Neural cell (in vitro differentiated cells): Measurements from ENCODE around the gene PRKG1. TPM values are rescaled to one million over a fixed set of nuclear protein-coding genes. Genes with fewer than 3 reads are reported as not detected.

Experiments
- H2AFZ ChIP-seq: fragments of 200-600, 300-800 bp; sonication (generic), shearing (Covaris generic); 2 replicates; pipeline ENCODE4 v1.6.0; 2014; ENCODE audit warnings: low read depth, mild to moderate bottlenecking, antibody characterized with exemption, low read length, moderate library complexity
- H3F3A ChIP-seq: fragments of 200-600 bp; shearing (Covaris generic); 2 replicates; pipeline ENCODE4 v1.6.1; 2016; ENCODE audit warnings: mild to moderate bottlenecking, moderate library complexity, mixed read lengths, antibody characterized with exemption, low read length; ENCODE audit not compliant: insufficient read depth, poor library complexity, severe bottlenecking
- H3K27ac ChIP-seq: fragments of 200-600, 300-800 bp; sonication (generic), shearing (Covaris generic); 2 replicates; pipeline ENCODE4 v1.5.1; 2014; ENCODE audit warnings: mild to moderate bottlenecking, low read length, moderate library complexity
- H3K27me3 ChIP-seq: fragments of 300-800, 200-600 bp; sonication (generic), shearing (Covaris generic); 2 replicates; pipeline ENCODE4 v1.6.0; 2014; ENCODE audit warnings: mild to moderate bottlenecking, low read depth, low read length, moderate library complexity; ENCODE audit not compliant: insufficient read depth
- H3K36me3 ChIP-seq: fragments of 300-800, 200-600 bp; sonication (generic), shearing (Covaris generic); 2 replicates; pipeline ENCODE4 v1.5.1; 2014; ENCODE audit warnings: mild to moderate bottlenecking, antibody characterized with exemption, low read length, moderate library complexity; ENCODE audit not compliant: insufficient read depth
- H3K4me2 ChIP-seq: fragments of 300-800, 200-600 bp; sonication (generic), shearing (Covaris generic); 2 replicates; pipeline ENCODE4 v1.6.0; 2014; ENCODE audit warnings: mild to moderate bottlenecking, low read length
- H3K4me3 ChIP-seq: fragments of 300-800, 200-600 bp; sonication (generic), shearing (Covaris generic); 2 replicates; pipeline ENCODE4 v1.5.1; 2014; ENCODE audit warnings: mild to moderate bottlenecking, low read length, moderate library complexity
- H3K79me2 ChIP-seq: fragments of 200-600 bp; shearing (Covaris generic); replicated peaks from 2 replicates; pipeline ENCODE4 v1.6.0; 2014; ENCODE audit warnings: mild to moderate bottlenecking, low read length, moderate library complexity; ENCODE audit not compliant: insufficient read depth
- H3K9ac ChIP-seq: fragments of 300-800, 200-600 bp; sonication (generic), shearing (Covaris generic); 2 replicates; pipeline ENCODE4 v1.6.1; 2016; ENCODE audit warnings: mild to moderate bottlenecking, low read length, mixed read lengths
- H3K9me2 ChIP-seq: fragments of 200-600 bp; shearing (Covaris generic); 2 replicates; pipeline ENCODE4 v1.6.1; 2016; ENCODE audit warnings: mild to moderate bottlenecking, low read length, mixed read lengths; ENCODE audit not compliant: insufficient read depth
- H3K9me3 ChIP-seq: fragments of 200-600, 300-800 bp; sonication (generic), shearing (Covaris generic); 2 replicates; pipeline ENCODE4 v1.6.1; 2016; ENCODE audit warnings: mild to moderate bottlenecking, mixed run types, low read length, moderate library complexity, mixed read lengths
- H4K20me1 ChIP-seq: fragments of 200-600 bp; shearing (Covaris generic); 2 replicates; pipeline ENCODE4 v1.6.1; 2016; ENCODE audit warnings: mild to moderate bottlenecking, mixed run types; ENCODE audit not compliant: insufficient read depth
- EP300 ChIP-seq: fragments of 450-650 bp; conservative IDR thresholded peaks from 2 replicates; pipeline ENCODE4 v1.6.1; 2014; ENCODE audit warnings: antibody characterized with exemption, mild to moderate bottlenecking, moderate library complexity; ENCODE audit not compliant: poor library complexity, severe bottlenecking
- EZH2 ChIP-seq: fragments of 200-600, 300-800 bp; shearing (Covaris generic), sonication (generic); IDR thresholded peaks from 2 replicates; pipeline ENCODE4 v1.6.1; 2014; ENCODE audit warnings: antibody characterized with exemption, low read length, borderline replicate concordance, mild to moderate bottlenecking; ENCODE audit not compliant: insufficient read depth, poor library complexity, severe bottlenecking
- MXI1 ChIP-seq: fragments of 450-650 bp; conservative IDR thresholded peaks from 2 replicates; pipeline ENCODE4 v1.6.1; 2014; ENCODE audit warnings: antibody characterized with exemption, mild to moderate bottlenecking; ENCODE audit not compliant: poor library complexity, severe bottlenecking
- POLR2AphosphoS5 ChIP-seq: IDR thresholded peaks from 2 replicates; pipeline ENCODE4 v1.6.1; 2012
- RAD21 ChIP-seq: fragments of 450-650 bp; conservative IDR thresholded peaks from 2 replicates; pipeline ENCODE4 v1.6.1; 2014; ENCODE audit warnings: antibody characterized with exemption, mild to moderate bottlenecking, moderate library complexity
- SMC3 ChIP-seq: fragments of 450-650 bp; conservative IDR thresholded peaks from 2 replicates; pipeline ENCODE4 v1.6.1; 2014; ENCODE audit warnings: antibody characterized with exemption, mild to moderate bottlenecking, moderate library complexity; ENCODE audit not compliant: poor library complexity
- TAF1 ChIP-seq: IDR thresholded peaks from 2 replicates; pipeline ENCODE4 v1.6.1; 2012; ENCODE audit warnings: low read depth
- polyA plus RNA-seq: library from polyadenylated mRNA; depleted of rRNA; stranded (reverse); fragments of >200 nt; gene quantifications from 2 replicates; pipeline ENCODE4 v1.2.3, GENCODE V29; 2014
- TF ChIP-seq, protein P1 (sequence below): fragments of 450-650 bp; IDR thresholded peaks from 2 replicates; pipeline ENCODE4 v1.5.1; 2014; ENCODE audit warnings: antibody characterized with exemption, mild to moderate bottlenecking, moderate library complexity; ENCODE audit not compliant: poor library complexity, severe bottlenecking
- TF ChIP-seq, protein P2 (sequence below): IDR thresholded peaks from 2 replicates; pipeline ENCODE4 v1.6.1; 2012; ENCODE audit warnings: borderline replicate concordance

PRKG1 gene
- polyA plus RNA-seq, 1 donor from 2014 or later: 2.2 TPM

DNA sequence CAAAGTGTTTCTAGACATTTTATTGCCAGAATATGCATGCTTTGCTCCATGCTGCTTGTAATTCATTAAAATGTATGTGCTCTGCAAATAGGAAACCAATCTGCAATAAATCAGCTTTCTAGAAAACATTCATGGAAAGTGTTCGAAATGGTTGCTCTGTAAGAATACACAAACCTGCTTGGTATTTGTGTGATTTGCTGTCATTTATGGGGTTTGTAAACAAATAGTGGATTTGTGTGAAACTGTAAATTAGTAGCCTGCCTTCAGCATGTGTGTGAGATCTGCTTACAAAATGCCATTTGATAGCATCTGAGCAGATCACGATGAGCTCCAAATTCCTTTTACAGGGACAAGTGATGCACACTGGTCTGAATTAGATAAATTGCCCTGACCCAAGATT, 844.2 kb downstream of the PRKG1 start:
- Histone ChIP-seq H3K4me2 (no peak overlapping the region), H2AFZ (no peak overlapping the region)
- TF ChIP-seq, protein P1, sequence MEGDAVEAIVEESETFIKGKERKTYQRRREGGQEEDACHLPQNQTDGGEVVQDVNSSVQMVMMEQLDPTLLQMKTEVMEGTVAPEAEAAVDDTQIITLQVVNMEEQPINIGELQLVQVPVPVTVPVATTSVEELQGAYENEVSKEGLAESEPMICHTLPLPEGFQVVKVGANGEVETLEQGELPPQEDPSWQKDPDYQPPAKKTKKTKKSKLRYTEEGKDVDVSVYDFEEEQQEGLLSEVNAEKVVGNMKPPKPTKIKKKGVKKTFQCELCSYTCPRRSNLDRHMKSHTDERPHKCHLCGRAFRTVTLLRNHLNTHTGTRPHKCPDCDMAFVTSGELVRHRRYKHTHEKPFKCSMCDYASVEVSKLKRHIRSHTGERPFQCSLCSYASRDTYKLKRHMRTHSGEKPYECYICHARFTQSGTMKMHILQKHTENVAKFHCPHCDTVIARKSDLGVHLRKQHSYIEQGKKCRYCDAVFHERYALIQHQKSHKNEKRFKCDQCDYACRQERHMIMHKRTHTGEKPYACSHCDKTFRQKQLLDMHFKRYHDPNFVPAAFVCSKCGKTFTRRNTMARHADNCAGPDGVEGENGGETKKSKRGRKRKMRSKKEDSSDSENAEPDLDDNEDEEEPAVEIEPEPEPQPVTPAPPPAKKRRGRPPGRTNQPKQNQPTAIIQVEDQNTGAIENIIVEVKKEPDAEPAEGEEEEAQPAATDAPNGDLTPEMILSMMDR: no peak
- TF ChIP-seq POLR2AphosphoS5: no peak
- TF ChIP-seq, protein P2, sequence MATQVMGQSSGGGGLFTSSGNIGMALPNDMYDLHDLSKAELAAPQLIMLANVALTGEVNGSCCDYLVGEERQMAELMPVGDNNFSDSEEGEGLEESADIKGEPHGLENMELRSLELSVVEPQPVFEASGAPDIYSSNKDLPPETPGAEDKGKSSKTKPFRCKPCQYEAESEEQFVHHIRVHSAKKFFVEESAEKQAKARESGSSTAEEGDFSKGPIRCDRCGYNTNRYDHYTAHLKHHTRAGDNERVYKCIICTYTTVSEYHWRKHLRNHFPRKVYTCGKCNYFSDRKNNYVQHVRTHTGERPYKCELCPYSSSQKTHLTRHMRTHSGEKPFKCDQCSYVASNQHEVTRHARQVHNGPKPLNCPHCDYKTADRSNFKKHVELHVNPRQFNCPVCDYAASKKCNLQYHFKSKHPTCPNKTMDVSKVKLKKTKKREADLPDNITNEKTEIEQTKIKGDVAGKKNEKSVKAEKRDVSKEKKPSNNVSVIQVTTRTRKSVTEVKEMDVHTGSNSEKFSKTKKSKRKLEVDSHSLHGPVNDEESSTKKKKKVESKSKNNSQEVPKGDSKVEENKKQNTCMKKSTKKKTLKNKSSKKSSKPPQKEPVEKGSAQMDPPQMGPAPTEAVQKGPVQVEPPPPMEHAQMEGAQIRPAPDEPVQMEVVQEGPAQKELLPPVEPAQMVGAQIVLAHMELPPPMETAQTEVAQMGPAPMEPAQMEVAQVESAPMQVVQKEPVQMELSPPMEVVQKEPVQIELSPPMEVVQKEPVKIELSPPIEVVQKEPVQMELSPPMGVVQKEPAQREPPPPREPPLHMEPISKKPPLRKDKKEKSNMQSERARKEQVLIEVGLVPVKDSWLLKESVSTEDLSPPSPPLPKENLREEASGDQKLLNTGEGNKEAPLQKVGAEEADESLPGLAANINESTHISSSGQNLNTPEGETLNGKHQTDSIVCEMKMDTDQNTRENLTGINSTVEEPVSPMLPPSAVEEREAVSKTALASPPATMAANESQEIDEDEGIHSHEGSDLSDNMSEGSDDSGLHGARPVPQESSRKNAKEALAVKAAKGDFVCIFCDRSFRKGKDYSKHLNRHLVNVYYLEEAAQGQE: no peak

GRCh38 chr10:51918884-51919325, 844.6 kb downstream of the PRKG1 start:
- Histone ChIP-seq H3K27me3 (no peaks in the 10 kb centered on the region), H4K20me1 (no peaks in the 10 kb centered on the region), H3K4me2 (no peak overlapping the region), H2AFZ (no peak overlapping the region), H3F3A (no peaks in the 10 kb centered on the region), H3K9ac (no peak overlapping the region), H3K36me3 (no peaks in the 10 kb centered on the region), H3K9me3 (no peaks in the 10 kb centered on the region), H3K79me2 (no peaks in the 10 kb centered on the region), H3K27ac (no peak overlapping the region), H3K4me3 (no peak overlapping the region), H3K9me2 (no peaks in the 10 kb centered on the region)
- no peak for TF ChIP-seq RAD21
- TF ChIP-seq, protein P2: no peak
- TF ChIP-seq TAF1: no peak
- no peak for TF ChIP-seq EZH2
- TF ChIP-seq, protein P1: no peak
- TF ChIP-seq MXI1: no peak
- TF ChIP-seq SMC3: no peak
- no peak for TF ChIP-seq EP300
- TF ChIP-seq POLR2AphosphoS5: no peak

More for the DNA sequence above, 844.2 kb downstream of the PRKG1 start:
- no peaks in the 10 kb centered on the region for H4K20me1 ChIP-seq
- H3K9me2 ChIP-seq: no peaks in the 10 kb centered on the region
- H3K9ac ChIP-seq: no peak overlapping the region
- no peaks in the 10 kb centered on the region for H3K27me3 ChIP-seq
- no peak overlapping the region for H3K4me3 ChIP-seq
- no peaks in the 10 kb centered on the region for H3K9me3 ChIP-seq
- H3F3A ChIP-seq: no peaks in the 10 kb centered on the region
- no peak overlapping the region for H3K27ac ChIP-seq
- no peaks in the 10 kb centered on the region for H3K36me3 ChIP-seq
- H3K79me2 ChIP-seq: no peaks in the 10 kb centered on the region
